Keratinocyte (primary cell): ENCODE measurements around the gene TTC9B.

ENCODE experiments used
- EZH2 ChIP-seq: IDR thresholded peaks from one replicate; pipeline ENCODE4 v1.6.1; 2012; ENCODE audit warnings: inconsistent platforms, mild to moderate bottlenecking, low read length, moderate library complexity
- TF ChIP-seq, protein P1 (sequence below), 3 experiments: IDR thresholded peaks in 1 of 3; conservative IDR thresholded peaks in 1 of 3; optimal IDR thresholded peaks in 1 of 3; 2 replicates in 2 of 3; 3 replicates in 1 of 3; pipeline versions ENCODE3 to v1.5.1; 2011; ENCODE audit warnings: low read length in 3 of 3, mild to moderate bottlenecking in 3 of 3, moderate library complexity in 2 of 3, control low read depth in 1 of 3, inconsistent platforms in 1 of 3; ENCODE audit not compliant: insufficient read depth in 2 of 3; ENCODE audit errors: extremely low read depth in 1 of 3

DNA sequence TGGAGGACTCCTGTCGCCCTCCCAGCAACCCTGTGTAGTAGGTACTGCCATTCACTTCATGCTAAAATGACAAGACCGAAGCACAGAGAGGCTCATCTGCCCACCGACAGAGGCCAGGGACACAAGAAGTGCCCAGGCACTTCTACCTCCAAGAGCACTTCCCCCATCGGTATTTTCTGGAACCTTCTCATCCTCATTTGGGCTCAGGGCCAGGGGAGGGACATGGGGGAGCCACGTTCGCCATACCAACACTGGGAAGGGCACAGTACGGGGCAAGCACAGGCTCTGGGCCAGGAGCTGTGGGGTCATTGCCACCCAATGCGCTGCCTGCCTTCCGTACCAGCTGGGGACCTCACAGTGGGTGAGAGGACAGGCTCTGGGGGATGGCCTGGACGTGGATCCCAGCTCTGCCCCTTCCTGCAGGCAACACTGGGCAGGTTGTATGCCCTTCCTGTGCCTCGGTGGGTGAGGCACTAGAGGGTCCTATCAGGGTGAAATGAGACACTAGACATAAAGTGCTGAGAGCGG is 29.6 kb upstream of the TTC9B start:
- TF ChIP-seq, protein P1, sequence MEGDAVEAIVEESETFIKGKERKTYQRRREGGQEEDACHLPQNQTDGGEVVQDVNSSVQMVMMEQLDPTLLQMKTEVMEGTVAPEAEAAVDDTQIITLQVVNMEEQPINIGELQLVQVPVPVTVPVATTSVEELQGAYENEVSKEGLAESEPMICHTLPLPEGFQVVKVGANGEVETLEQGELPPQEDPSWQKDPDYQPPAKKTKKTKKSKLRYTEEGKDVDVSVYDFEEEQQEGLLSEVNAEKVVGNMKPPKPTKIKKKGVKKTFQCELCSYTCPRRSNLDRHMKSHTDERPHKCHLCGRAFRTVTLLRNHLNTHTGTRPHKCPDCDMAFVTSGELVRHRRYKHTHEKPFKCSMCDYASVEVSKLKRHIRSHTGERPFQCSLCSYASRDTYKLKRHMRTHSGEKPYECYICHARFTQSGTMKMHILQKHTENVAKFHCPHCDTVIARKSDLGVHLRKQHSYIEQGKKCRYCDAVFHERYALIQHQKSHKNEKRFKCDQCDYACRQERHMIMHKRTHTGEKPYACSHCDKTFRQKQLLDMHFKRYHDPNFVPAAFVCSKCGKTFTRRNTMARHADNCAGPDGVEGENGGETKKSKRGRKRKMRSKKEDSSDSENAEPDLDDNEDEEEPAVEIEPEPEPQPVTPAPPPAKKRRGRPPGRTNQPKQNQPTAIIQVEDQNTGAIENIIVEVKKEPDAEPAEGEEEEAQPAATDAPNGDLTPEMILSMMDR (optimal IDR thresholded peaks at IDR 0.05 in 1 of 3, IDR thresholded peaks at IDR 0.05 in 1 of 3, conservative IDR thresholded peaks at IDR 0.05 in 1 of 3; ENCODE audit: extremely low read depth in 1 of 3, insufficient read depth in 2 of 3, low read length in 3 of 3), result no peak
- no peak for TF ChIP-seq EZH2
